DMS 273 (cell line): Measurements from ENCODE around the gene OPCML.

Experiments
- DNase-seq: peaks from one replicate; lab custom pipeline; 2025; ENCODE audit not compliant: unreplicated experiment; lab: John Stamatoyannopoulos, UW

The OPCML gene

DNA sequence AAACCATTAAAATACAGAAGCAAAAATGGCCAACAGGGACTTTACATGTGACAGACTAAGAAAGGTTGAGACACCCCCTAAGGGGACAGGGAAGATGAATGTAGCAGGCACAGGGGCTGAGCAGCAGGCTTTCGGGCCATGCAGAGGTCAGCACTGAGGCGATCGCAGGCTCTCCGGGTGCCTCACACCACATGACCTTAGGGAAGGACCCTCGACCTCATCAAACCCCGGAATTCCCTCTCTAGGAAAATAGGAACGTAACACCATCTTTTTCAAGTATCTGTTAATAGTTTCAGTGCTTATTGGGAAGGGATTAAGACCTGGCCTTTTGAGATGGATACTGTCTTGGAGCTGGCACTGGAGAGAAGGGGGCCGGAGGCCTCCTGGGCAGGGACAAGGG is 27.4 kb downstream of the OPCML start:
- no peak for DNase-seq

DNA sequence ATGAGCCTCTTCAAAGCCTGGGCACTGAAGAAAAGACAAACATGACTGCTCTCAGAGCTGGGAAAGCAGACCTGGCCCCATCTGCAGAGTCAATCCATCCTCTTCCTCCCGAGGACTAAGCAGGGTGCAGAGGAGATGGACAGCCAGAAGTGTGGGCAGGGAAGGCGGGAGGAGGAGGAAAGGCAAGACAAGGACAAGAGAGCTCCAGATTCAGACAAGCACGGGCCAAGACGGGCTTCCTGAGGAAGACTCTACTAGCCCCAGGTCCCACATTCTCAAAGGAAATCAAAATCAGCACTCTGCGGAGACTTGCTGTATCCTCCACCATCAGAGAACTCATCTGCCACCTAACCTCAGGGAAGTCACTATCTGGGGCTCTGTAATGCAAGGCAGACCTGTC is 28.5 kb downstream of the OPCML start:
- DNase-seq, result no peak

DNA sequence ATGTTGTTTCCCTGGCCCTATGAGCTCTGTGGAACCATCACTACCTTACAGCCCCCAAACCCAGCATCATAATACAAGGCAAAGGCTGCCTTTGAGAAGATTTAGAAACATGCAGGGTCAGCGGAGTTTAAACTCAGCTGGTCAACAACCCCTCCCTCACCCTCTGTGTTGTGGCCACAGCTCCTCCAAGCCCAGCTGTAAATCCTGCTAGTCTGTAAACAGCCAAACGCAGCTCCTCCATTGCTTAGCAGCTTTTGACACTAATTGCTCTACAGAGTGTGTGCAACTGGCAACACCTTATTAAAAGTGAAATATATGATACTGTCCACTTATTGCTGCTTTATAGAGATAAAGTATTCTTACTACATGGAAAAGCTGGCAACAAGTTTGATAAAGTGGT is 29.1 kb downstream of the OPCML start:
- DNase-seq, result no peak

DNA sequence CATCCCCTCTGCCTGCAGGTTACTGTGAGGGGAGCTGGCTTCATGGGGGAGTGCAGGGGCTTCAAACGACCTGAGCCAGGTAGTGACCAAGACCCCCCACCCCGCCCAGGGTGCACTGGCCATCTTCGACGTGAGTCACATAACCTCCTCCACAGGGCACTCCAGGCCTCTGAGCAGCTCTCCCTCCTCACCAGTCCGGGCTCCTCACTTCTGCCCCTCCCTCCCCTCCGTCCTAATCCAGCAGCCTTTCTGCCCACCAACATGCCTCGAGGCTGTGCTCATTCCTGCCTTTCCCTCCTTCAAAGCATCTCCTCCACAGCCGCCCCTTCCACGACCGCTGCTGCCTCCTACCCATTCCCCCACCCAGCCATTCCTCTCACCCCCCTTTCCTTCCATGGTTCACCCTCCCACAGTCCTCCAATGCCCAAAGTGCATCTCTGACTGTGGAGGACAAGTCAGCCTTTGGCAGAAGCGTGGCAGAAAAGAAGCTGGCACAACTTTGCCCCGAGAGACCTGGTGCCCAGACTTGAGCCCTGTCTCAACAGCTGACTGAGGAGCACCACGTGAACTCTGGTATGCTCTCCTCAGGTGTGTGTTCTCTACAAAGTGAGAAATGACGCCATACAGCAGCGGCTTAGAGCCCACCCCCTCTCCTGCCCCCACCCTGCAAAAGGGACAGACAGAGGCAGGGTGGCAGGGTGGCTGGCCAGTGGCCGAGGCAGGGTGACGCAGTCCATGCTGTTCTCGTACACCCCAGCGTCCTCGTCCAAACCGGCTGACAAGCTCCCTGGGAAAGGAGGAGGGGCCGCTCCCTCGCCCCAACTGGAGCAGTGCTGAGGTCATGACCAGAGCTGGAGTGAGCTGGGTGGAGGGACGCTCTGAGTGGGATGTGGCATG is 30.4 kb downstream of the OPCML start:
- no peak for DNase-seq

DNA sequence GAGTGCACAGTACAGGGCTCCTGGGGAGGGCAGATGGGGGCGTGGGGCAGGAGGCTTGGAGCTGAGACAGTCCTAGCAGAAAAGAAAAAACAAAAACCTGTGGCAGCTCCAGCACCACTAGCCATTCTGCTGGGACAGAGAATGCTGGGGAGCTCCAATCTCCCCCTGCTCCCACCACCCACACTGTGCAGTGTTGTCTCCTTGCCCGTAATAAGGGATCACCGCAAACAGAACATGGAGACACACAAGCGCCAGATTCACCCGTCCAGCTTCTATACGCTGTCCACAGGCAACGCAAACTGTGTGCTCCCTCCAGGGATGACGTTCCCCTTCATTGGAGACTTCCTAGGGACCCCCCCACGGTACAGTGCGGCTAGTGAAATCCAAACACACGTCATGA is 31.4 kb downstream of the OPCML start:
- DNase-seq, result no peak

DNA sequence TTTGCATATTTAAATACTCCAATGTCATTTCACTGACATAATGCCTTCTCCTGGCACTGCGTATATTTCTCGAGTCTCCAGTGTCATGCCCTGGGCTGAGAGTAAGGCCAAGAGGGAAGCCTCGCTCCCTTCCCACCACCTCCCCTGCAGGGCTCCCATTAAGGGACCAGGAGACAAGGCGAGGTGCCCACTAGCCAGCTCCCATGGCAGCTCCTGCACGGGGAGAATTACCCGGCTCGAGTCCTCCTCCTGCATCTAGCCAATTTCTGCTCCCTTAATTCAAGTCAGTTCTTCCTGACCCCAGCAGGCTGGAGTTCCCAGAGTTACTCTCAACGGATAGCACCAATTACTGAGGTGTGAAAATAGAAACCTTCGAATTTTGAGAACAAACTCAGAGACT is 31.9 kb downstream of the OPCML start:
- no peak for DNase-seq

GRCh38 chr11:133498969-133499368 is 33.3 kb downstream of the OPCML start:
- no peak for DNase-seq

- DNase-seq, result no peak
These were observed 34.7 kb downstream of the OPCML start for GRCh38 chr11:133497477-133498140.

- DNase-seq, result no peak
These were observed 39.4 kb downstream of the OPCML start for GRCh38 chr11:133492895-133493294.

DNA sequence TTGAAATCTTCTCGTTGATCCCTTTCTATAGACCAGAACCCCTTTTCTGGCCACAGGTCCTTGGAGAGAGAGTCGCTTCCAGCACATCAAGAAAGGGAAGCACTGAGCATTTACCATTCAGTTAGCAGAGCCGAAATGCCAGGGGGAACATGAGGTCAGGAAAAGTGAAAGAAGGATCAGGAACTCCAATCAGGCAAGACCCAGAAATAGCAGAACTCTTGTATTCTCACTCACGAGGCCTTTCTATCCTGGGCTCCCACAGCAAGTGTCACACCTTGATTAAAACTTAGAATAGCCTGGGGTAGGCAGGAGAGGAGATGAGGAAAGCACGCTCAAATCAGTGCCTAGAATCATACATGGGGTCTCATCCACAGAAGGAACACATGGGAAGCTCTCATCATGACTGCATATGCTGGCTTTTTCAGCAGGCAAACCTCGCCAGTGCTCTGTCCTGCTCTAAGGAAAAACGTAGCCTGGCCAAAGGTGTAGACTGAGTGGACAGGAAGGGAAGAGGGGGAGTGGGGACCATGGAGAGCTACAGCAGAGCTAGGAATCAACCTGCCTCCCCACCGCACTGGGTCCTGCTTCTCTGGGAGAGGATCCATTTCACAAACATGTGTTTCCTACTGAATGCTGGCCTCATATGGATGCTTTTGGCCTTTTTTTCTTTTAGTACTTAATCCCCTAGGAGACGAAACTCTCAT is 40.5 kb downstream of the OPCML start:
- no peak for DNase-seq

- no peak for DNase-seq
These were observed 51.6 kb downstream of the OPCML start for GRCh38 chr11:133480722-133481121.

- no peak for DNase-seq
These were observed 53.1 kb downstream of the OPCML start for GRCh38 chr11:133479209-133479608.

- no peak for DNase-seq
These were observed 55.1 kb downstream of the OPCML start for GRCh38 chr11:133477251-133477625.

DNA sequence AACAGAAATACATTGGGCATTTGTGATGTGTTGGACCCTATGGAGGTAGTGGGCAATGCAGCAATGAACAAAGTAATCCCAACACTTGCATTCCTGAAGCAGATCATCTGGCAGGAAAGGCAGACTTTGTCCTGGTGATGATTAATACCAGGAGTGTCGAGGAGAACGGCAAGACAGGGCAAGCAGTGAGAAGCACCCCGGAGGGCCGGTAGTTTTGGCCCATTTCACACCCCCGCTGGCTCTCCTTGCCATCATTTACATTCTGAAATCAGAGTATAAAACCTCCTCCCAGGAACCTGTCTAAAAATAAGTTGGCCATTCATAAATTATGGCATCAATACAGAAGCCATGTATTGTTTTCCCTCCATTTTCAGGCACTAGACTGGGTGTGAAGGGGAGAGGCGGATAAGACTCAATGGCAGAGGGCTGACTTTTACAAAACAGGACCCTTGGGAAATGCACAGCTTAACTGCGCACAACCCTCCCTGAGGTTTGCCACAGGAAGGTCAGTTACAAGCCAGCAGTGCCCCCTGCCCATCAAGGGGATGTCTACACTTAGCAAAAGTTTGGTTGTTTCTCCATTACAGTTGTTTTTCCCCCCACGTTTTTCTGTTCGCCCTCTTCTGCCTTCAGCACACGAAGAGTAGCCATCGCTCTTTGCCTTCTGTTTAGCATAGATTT is 55.6 kb downstream of the OPCML start:
- DNase-seq, result no peak

DNA sequence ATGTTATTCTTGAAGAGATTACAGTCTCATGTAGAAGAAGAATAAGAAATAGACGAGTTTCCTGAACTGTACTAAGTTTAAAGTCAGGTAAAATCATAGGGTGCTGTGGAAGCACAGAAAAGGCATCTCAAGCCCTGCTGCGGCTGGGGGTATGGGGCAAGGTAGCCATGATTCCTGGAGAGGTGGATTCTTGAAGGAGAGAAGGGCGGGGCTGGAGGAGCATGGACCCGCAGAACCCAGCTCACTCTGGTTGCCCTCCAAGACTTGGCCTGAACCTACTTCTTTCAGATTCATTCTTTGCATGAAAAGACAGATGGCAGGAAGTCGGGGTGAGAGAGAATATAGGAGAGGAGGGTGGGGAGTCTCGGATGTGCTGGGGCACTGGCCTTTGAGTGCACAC is 57.8 kb downstream of the OPCML start:
- DNase-seq, result no peak

GRCh38 chr11:133467686-133468085 is 64.6 kb downstream of the OPCML start:
- DNase-seq, result no peak

DNA sequence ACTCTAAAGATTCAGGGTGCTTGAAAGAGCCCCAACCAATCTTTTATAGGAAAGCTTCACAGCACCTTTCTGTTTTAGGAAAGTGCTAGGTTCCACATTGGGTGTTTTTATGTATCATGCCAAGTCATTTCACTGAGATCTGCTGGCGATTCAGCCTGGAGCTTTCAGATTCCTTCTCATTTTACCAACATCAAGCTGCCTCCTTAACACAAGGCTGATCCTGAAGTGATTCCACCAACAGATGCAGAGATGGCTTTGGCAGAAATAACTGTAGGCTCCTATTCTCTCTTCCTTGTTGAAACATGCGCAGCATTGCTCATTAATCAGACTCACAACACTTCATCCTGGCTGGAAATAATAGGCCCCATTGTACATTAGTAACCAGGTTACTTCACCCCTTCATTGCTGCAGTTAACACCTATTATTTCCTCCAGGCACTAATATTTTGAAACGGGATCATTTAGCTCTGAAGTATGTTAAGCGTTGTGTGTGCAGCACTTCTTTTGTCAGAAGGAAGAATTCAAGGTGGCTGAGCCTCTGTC is 89.0 kb downstream of the OPCML start:
- DNase-seq, result no peak

GRCh38 chr11:133441964-133442660 is 90.2 kb downstream of the OPCML start:
- no peak for DNase-seq

GRCh38 chr11:133425992-133426391 is 106.3 kb downstream of the OPCML start:
- no peak for DNase-seq

GRCh38 chr11:133425245-133425644 is 107.1 kb downstream of the OPCML start:
- DNase-seq, result no peak
